ENCODE measurements around the gene MRPL54.

Gene MRPL54

GRCh38 chr19:3814648-3815047 is 52.2 kb downstream of the MRPL54 start:
- TF ChIP-seq CTCF (IDR thresholded peaks at IDR 0.05): no peak

GRCh38 chr19:3816566-3817218 is 54.2 kb downstream of the MRPL54 start:
- TF ChIP-seq CTCF (IDR thresholded peaks at IDR 0.05): no peak
